Liver (tissue), 9 donors: Measurements from ENCODE around the gene SLC27A6. TPM values are rescaled to one million over a fixed set of nuclear protein-coding genes. Genes with fewer than 3 reads are reported as not detected.

Experiments
- DNase-seq: peaks from one replicate; pipeline ENCODE4 v3.0.0-alpha.2; 2017; ENCODE audit warnings: low spot score
- H3K27ac ChIP-seq, 2 donors: one replicate each; pipeline ENCODE4 v1.7.0; 2013; ENCODE audit warnings: inconsistent platforms in 2 of 2, low read length in 2 of 2, control low read depth in 1 of 2, low read depth in 1 of 2, mild to moderate bottlenecking in 1 of 2
- H3K27me3 ChIP-seq, 4 donors: one replicate each; pipeline versions ENCODE4 v1.6.1 to v1.7.0; 2013; ENCODE audit warnings: low read length in 3 of 4, inconsistent platforms in 1 of 4, mild to moderate bottlenecking in 1 of 4, moderate library complexity in 1 of 4; ENCODE audit not compliant: control insufficient read depth in 4 of 4, insufficient read depth in 4 of 4
- H3K36me3 ChIP-seq, 4 donors: one replicate each; pipeline versions ENCODE4 v1.6.1 to v1.7.0; 2013; ENCODE audit warnings: low read length in 3 of 4, mild to moderate bottlenecking in 3 of 4, low read depth in 1 of 4, moderate library complexity in 1 of 4; ENCODE audit not compliant: control insufficient read depth in 4 of 4, insufficient read depth in 3 of 4
- H3K4me1 ChIP-seq, 4 donors: one replicate each; pipeline versions ENCODE4 v1.6.1 to v1.7.0; 2013; ENCODE audit warnings: low read length in 3 of 4, mild to moderate bottlenecking in 3 of 4, moderate library complexity in 1 of 4; ENCODE audit not compliant: control insufficient read depth in 4 of 4, insufficient read depth in 4 of 4
- H3K4me3 ChIP-seq, 3 donors: one replicate each; pipeline versions ENCODE4 v1.6.1 to v1.7.0; 2013; ENCODE audit warnings: low read length in 3 of 3, control low read depth in 1 of 3, low read depth in 1 of 3, mild to moderate bottlenecking in 1 of 3
- H3K9ac ChIP-seq, 2 donors: one replicate each; pipeline ENCODE4 v1.7.0; 2013; ENCODE audit warnings: low read length in 2 of 2, mild to moderate bottlenecking in 2 of 2, moderate library complexity in 2 of 2, control low read depth in 1 of 2, low read depth in 1 of 2
- H3K9me3 ChIP-seq, 4 donors: one replicate each; pipeline versions ENCODE4 v1.6.1 to v1.7.0; 2013; ENCODE audit warnings: low read length in 3 of 4; ENCODE audit not compliant: control insufficient read depth in 4 of 4
- ATF3 ChIP-seq: IDR thresholded peaks from 2 replicates; pipeline ENCODE4 v1.6.1; 2016; ENCODE audit warnings: antibody characterized with exemption
- CTCF ChIP-seq: fragments of 150-350 bp; IDR thresholded peaks from 2 replicates; pipeline ENCODE4 v1.5.1; 2017; ENCODE audit warnings: improper control_type of control experiment, low read depth, low read length; ENCODE audit not compliant: missing input control
- EGR1 ChIP-seq, 2 donors: IDR thresholded peaks; 2 replicates each; pipeline ENCODE4 v1.6.1; 2016 to 2018; ENCODE audit warnings: antibody characterized with exemption in 2 of 2, low read depth in 2 of 2
- FOXA1 ChIP-seq: IDR thresholded peaks from 2 replicates; pipeline ENCODE4 v1.6.1; 2016; ENCODE audit warnings: antibody characterized with exemption
- GABPA ChIP-seq, 2 donors: IDR thresholded peaks in 1 of 2; conservative IDR thresholded peaks in 1 of 2; 2 replicates each; pipeline ENCODE4 v1.6.1; 2016; ENCODE audit warnings: antibody characterized with exemption in 2 of 2, mild to moderate bottlenecking in 1 of 2, moderate library complexity in 1 of 2
- HNF4A ChIP-seq, 2 donors: conservative IDR thresholded peaks; 2 replicates each; pipeline ENCODE4 v1.6.1; 2016; ENCODE audit warnings: antibody characterized with exemption in 2 of 2, mild to moderate bottlenecking in 2 of 2
- HNF4G ChIP-seq: IDR thresholded peaks from 2 replicates; pipeline ENCODE4 v1.6.1; 2016; ENCODE audit warnings: antibody characterized with exemption
- JUND ChIP-seq, 2 donors: IDR thresholded peaks; 2 replicates each; pipeline ENCODE4 v1.6.1; 2016; ENCODE audit warnings: antibody characterized with exemption in 2 of 2
- MAX ChIP-seq: IDR thresholded peaks from 2 replicates; pipeline ENCODE4 v1.6.1; 2016; ENCODE audit warnings: antibody characterized with exemption
- NR2F2 ChIP-seq: IDR thresholded peaks from 2 replicates; pipeline ENCODE4 v1.6.1; 2016; ENCODE audit warnings: antibody characterized with exemption
- RAD21 ChIP-seq, 2 donors: IDR thresholded peaks; 2 replicates each; pipeline ENCODE4 v1.6.1; 2016; ENCODE audit warnings: antibody characterized with exemption in 2 of 2, mild to moderate bottlenecking in 2 of 2
- REST ChIP-seq: IDR thresholded peaks from 2 replicates; pipeline ENCODE4 v1.6.1; 2016; ENCODE audit warnings: antibody characterized with exemption, mild to moderate bottlenecking
- RXRA ChIP-seq, 2 donors: IDR thresholded peaks; 2 replicates each; pipeline ENCODE4 v1.6.1; 2017 to 2018; ENCODE audit warnings: antibody characterized with exemption in 2 of 2, mild to moderate bottlenecking in 1 of 2
- TAF1 ChIP-seq: conservative IDR thresholded peaks from 2 replicates; pipeline ENCODE4 v1.6.1; 2016; ENCODE audit warnings: antibody characterized with exemption, mild to moderate bottlenecking
- YY1 ChIP-seq: IDR thresholded peaks from 2 replicates; pipeline ENCODE4 v1.6.1; 2016; ENCODE audit warnings: antibody characterized with exemption, mild to moderate bottlenecking
- WGBS: extraction: QIAGEN DNeasy Blood & Tissue Kit; methylation state at CpG from one replicate; pipeline ENCODE4 v1.1.7; 2013; 5-methylcytosine and 5-hydroxymethylcytosine counted together
- polyA plus RNA-seq, 2 donors: library from polyadenylated mRNA; stranded (reverse) in 1 of 2; unstranded in 1 of 2; fragments of 200-250 nt in 1 of 2; fragments of >200 nt in 1 of 2; fragmentation: Nextera tagmentation in 1 of 2; extraction: Ambion mirVana in 1 of 2; gene quantifications; one replicate each; pipeline versions ENCODE4 v1.2.1 to v1.2.3, GENCODE V29; 2013 to 2015
- total RNA-seq, 2 donors: library from RNA; depleted of rRNA; stranded (reverse); fragments of >200 nt; gene quantifications; one replicate each; pipeline ENCODE4 v1.2.3, GENCODE V29; 2014
- donor health status: healthy.
- donor health status: healthy.
- donor health status: healthy.
- donor health status: healthy.
- donor health status: healthy.

The SLC27A6 gene
- total and polyA plus RNA-seq, 4 donors: 0.05 TPM; not detected in 3

GRCh38 chr5:129078660-129079059 lies 113.4 kb downstream of the SLC27A6 start:
- Histone ChIP-seq H3K9me3 (no peaks in the 10 kb centered on the region), H3K4me3 (no peak overlapping the region), H3K36me3 (no peaks in the 10 kb centered on the region), H3K27ac (no peak overlapping the region), H3K27me3 (no peaks in the 10 kb centered on the region), H3K9ac (no peak overlapping the region), H3K4me1 (no peaks in the 10 kb centered on the region)
- TF ChIP-seq REST: no peak
- no peak for TF ChIP-seq MAX
- no peak for TF ChIP-seq HNF4G
- TF ChIP-seq CTCF: no peak
- TF ChIP-seq HNF4A (conservative IDR thresholded peaks at IDR 0.05): no peak
- TF ChIP-seq ATF3: no peak
- no peak for TF ChIP-seq NR2F2
- no peak for TF ChIP-seq RAD21 (IDR thresholded peaks at IDR 0.05)
- TF ChIP-seq YY1: no peak
- no peak for TF ChIP-seq EGR1 (IDR thresholded peaks at IDR 0.05; ENCODE audit: low read depth in 2 of 2)
- TF ChIP-seq RXRA (IDR thresholded peaks at IDR 0.05): no peak
- no peak for TF ChIP-seq GABPA (IDR thresholded peaks at IDR 0.05 in 1 of 2, conservative IDR thresholded peaks at IDR 0.05 in 1 of 2)
- TF ChIP-seq TAF1: no peak
- no peak for TF ChIP-seq FOXA1
- no peak for DNase-seq
- 65% methylated on average over 3 of the region's 3 CpGs for WGBS

- Histone ChIP-seq H3K36me3 (no peaks in the 10 kb centered on the region), H3K9me3 (no peaks in the 10 kb centered on the region), H3K4me1 (no peaks in the 10 kb centered on the region), H3K4me3 (no peak overlapping the region), H3K27ac (no peak overlapping the region), H3K27me3 (no peaks in the 10 kb centered on the region), H3K9ac (no peak overlapping the region)
- TF ChIP-seq HNF4A (conservative IDR thresholded peaks at IDR 0.05) (no peak), JUND (IDR thresholded peaks at IDR 0.05) (no peak), ATF3 (no peak), TAF1 (no peak), REST (no peak), FOXA1 (no peak), MAX (no peak), YY1 (no peak), RXRA (IDR thresholded peaks at IDR 0.05) (no peak), GABPA (IDR thresholded peaks at IDR 0.05 in 1 of 2, conservative IDR thresholded peaks at IDR 0.05 in 1 of 2) (no peak)
- no peak for DNase-seq
Observed at GRCh38 chr5:129079496-129079895, 114.2 kb downstream of the SLC27A6 start.
